ENCODE measurements around the gene COX14. TPM values are rescaled to one million over a fixed set of nuclear protein-coding genes. Genes with fewer than 3 reads are reported as not detected.

The COX14 gene
- total RNA-seq, 5 donors from 2014 or later (not counting 1 experiment from before 2014, with no cell fraction given): 38.0 to 49.9 (median 43.9) TPM

- peaks cover 6 to 36% of the 10 kb centered on the region in 2 donors for H3K36me3 ChIP-seq (ENCODE audit: control insufficient read depth in 2 of 2, extremely low read depth in 1 of 2, insufficient read depth in 1 of 2, low read length in 1 of 2)
- peak in 1 of 35 experiments; percentile 30 for DNase-seq
- peaks cover 10 to 17% of the 10 kb centered on the region in 2 experiments for H3K4me1 ChIP-seq (ENCODE audit: control insufficient read depth in 1 of 2, extremely low read depth in 1 of 2, insufficient read depth in 2 of 2, low read length in 2 of 2)
- peak overlapping the region; percentile 95 for H3K27ac ChIP-seq (ENCODE audit: low read length)
- WGBS (ENCODE audit: insufficient coverage): 100% methylated on average over 5 of the region's 5 CpGs
- no peaks in the 10 kb centered on the region for H3K9me3 ChIP-seq
- H3K4me3 ChIP-seq (ENCODE audit: control insufficient read depth in 1 of 2, extremely low read depth in 1 of 2, low read length in 1 of 2): no peak overlapping the region
- H3K4me3 Mint-ChIP-seq: peak overlapping the region; percentile 87 to 93 (median 87)
- POLR2A ChIA-PET: interaction anchor here in 1 of 2 donors (0.5 kb wide), 1 partner anchor 29 kb away, joined by 5 read pairs; no protein-coding TSS in a partner anchor
- H3K36me3 Mint-ChIP-seq: peaks cover 28% of the 10 kb centered on the region
- no peaks in the 10 kb centered on the region for H3K27me3 Mint-ChIP-seq
- peak overlapping the region; percentile 93 to 94 for H3K27ac Mint-ChIP-seq
- H3K4me1 Mint-ChIP-seq: peaks cover 40 to 44% (median 40%) of the 10 kb centered on the region in 3 donors
- no peak for ATAC-seq (replicated peaks in 1 of 4)
- H3K27me3 ChIP-seq (replicated peaks in 1 of 2; ENCODE audit: control insufficient read depth in 2 of 2, extremely low read depth in 1 of 2, insufficient read depth in 2 of 2, low read length in 1 of 2): no peaks in the 10 kb centered on the region
- no peaks in the 10 kb centered on the region for H3K9me3 Mint-ChIP-seq
- CTCF ChIA-PET: interaction anchor here (0.5 to 6.9 kb wide), 6 partner anchors 11 to 124 kb away, joined by 3 to 94 read pairs (median 8); partner anchors contain the start of gene COX14 (in 1 of the 2)
Observed at GRCh38 chr12:50086148-50086547, 25.9 kb upstream of the COX14 start.

GRCh38 chr12:50087151-50087550 lies 24.9 kb upstream of the COX14 start:
- no peaks in the 10 kb centered on the region for H3K9me3 Mint-ChIP-seq
- peak overlapping the region in 1 of 3 donors; percentile 34 for H3K4me3 Mint-ChIP-seq
- peaks cover 40 to 44% (median 40%) of the 10 kb centered on the region in 3 donors for H3K4me1 Mint-ChIP-seq
- no peak for DNase-seq
- POLR2A ChIA-PET: interaction anchor here in 1 of 2 donors (0.6 kb wide), 1 partner anchor 31 kb away, joined by 5 read pairs; no protein-coding TSS in a partner anchor
- no peaks in the 10 kb centered on the region for H3K27me3 ChIP-seq (replicated peaks in 1 of 2; ENCODE audit: control insufficient read depth in 2 of 2, extremely low read depth in 1 of 2, insufficient read depth in 2 of 2, low read length in 1 of 2)
- H3K27me3 Mint-ChIP-seq: no peaks in the 10 kb centered on the region
- no peak overlapping the region for H3K27ac ChIP-seq (ENCODE audit: low read length)
- H3K36me3 Mint-ChIP-seq: peaks cover 32% of the 10 kb centered on the region
- CTCF ChIA-PET: interaction anchor here (0.8 to 6.9 kb wide), 4 partner anchors 16 to 62 kb away, joined by 4 to 94 read pairs (median 6); partner anchors contain the start of genes COX14 (in 1 of the 2) and RACGAP1 (in 1 of the 2)
- WGBS (ENCODE audit: insufficient coverage): 98% methylated on average over 8 of the region's 9 CpGs
- no peaks in the 10 kb centered on the region for H3K9me3 ChIP-seq
- peaks cover 10 to 17% of the 10 kb centered on the region in 2 experiments for H3K4me1 ChIP-seq (ENCODE audit: control insufficient read depth in 1 of 2, extremely low read depth in 1 of 2, insufficient read depth in 2 of 2, low read length in 2 of 2)
- H3K4me3 ChIP-seq (ENCODE audit: control insufficient read depth in 1 of 2, extremely low read depth in 1 of 2, low read length in 1 of 2): no peak overlapping the region
- H3K27ac Mint-ChIP-seq: no peak overlapping the region
- peaks cover 10 to 45% of the 10 kb centered on the region in 2 donors for H3K36me3 ChIP-seq (ENCODE audit: control insufficient read depth in 2 of 2, extremely low read depth in 1 of 2, insufficient read depth in 1 of 2, low read length in 1 of 2)
- ATAC-seq (replicated peaks in 1 of 4): no peak

DNA sequence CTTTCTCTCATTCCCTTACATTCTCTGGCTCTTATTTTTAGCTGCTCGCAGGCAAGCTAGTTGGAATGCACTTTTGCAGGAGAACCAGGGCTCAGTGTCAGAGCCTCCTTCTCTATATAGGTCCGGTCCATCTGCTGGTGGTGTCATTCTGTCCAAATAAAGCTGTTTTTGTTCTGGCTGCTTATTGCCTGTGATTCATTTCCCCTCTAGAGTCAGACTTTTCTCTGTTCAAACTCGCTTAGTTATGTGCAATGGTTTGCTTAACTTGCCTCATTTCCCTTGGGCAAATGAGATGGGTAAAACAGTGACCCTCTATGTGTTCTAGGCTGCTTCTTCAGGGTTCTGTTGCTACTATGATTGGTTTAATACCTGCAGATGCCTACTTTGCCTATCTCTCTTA lies 24.0 kb upstream of the COX14 start:
- Mint-ChIP-seq H3K36me3 (peaks cover 32% of the 10 kb centered on the region), H3K4me1 (peaks cover 40 to 44% (median 40%) of the 10 kb centered on the region in 3 donors), H3K4me3 (no peak overlapping the region), H3K27ac (peak overlapping the region; percentile 11 to 50), H3K27me3 (no peaks in the 10 kb centered on the region), H3K9me3 (no peaks in the 10 kb centered on the region)
- no peaks in the 10 kb centered on the region for H3K27me3 ChIP-seq (replicated peaks in 1 of 2; ENCODE audit: control insufficient read depth in 2 of 2, extremely low read depth in 1 of 2, insufficient read depth in 2 of 2, low read length in 1 of 2)
- ATAC-seq (replicated peaks in 1 of 4) (no peak), DNase-seq (no peak)
- H3K4me3 ChIP-seq (ENCODE audit: control insufficient read depth in 1 of 2, extremely low read depth in 1 of 2, low read length in 1 of 2): no peak overlapping the region
- POLR2A ChIA-PET: interaction anchor here in 1 of 2 donors (0.6 kb wide), 1 partner anchor 30 kb away, joined by 5 read pairs; no protein-coding TSS in a partner anchor
- H3K4me1 ChIP-seq (ENCODE audit: control insufficient read depth in 1 of 2, extremely low read depth in 1 of 2, insufficient read depth in 2 of 2, low read length in 2 of 2): peaks cover 10 to 17% of the 10 kb centered on the region in 2 experiments
- peaks cover 10 to 52% of the 10 kb centered on the region in 2 donors for H3K36me3 ChIP-seq (ENCODE audit: control insufficient read depth in 2 of 2, extremely low read depth in 1 of 2, insufficient read depth in 1 of 2, low read length in 1 of 2)
- H3K27ac ChIP-seq (ENCODE audit: low read length): no peak overlapping the region
- CTCF ChIA-PET: interaction anchor here (0.5 to 6.9 kb wide), 6 partner anchors 16 to 923 kb away, joined by 3 to 94 read pairs (median 4); partner anchors contain the start of genes COX14 (in 1 of the 2), GPD1 (in 1 of the 2) and RACGAP1 (in 1 of the 2)
- 90% methylated on average over 3 of the region's 3 CpGs for WGBS (ENCODE audit: insufficient coverage)
- no peaks in the 10 kb centered on the region for H3K9me3 ChIP-seq

DNA sequence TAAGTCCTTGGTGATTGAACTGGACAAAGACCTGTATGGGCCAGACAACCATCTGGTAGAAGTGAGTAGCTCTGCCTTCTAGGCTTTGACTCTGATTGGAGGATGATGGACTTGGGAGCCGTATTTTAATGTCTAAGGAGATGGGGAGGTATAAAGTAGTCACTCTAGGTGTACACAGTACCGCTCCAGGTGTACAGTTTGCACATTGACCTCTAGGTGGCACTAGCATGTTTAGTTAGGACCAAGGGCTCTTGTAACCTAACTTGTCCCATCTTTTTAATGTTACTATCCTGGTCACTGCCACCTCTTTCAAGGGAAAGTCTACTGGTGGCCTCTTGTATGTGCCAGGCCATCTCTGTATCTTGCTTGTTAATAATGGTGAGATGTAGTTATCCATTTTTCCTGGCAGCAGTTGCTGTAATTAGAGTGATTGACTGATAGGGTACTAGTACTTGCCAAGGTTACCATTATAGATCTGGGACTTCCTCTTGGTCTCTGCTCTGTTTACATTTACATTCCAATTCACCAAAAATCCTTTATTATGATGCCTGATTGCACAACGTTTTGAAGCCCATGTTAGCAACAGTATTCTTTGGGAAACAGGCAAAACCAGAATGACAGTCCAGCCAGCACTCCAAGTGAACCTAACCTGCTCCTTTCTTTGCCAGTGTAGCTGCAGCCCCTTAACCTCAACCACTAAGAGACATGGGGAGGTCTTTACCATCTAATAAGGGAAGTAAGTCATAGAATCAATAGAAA lies 23.3 kb upstream of the COX14 start:
- 5% methylated on average over 3 of the region's 3 CpGs for WGBS (ENCODE audit: insufficient coverage)
- Histone ChIP-seq H3K27me3 (replicated peaks in 1 of 2; ENCODE audit: control insufficient read depth in 2 of 2, extremely low read depth in 1 of 2, insufficient read depth in 2 of 2, low read length in 1 of 2) (no peaks in the 10 kb centered on the region), H3K36me3 (ENCODE audit: control insufficient read depth in 2 of 2, extremely low read depth in 1 of 2, insufficient read depth in 1 of 2, low read length in 1 of 2) (peaks cover 10 to 59% of the 10 kb centered on the region in 2 donors), H3K4me1 (ENCODE audit: control insufficient read depth in 1 of 2, extremely low read depth in 1 of 2, insufficient read depth in 2 of 2, low read length in 2 of 2) (peaks cover 10 to 15% of the 10 kb centered on the region in 2 experiments), H3K9me3 (no peaks in the 10 kb centered on the region), H3K27ac (ENCODE audit: low read length) (no peak overlapping the region), H3K4me3 (ENCODE audit: control insufficient read depth in 1 of 2, extremely low read depth in 1 of 2, low read length in 1 of 2) (no peak overlapping the region)
- Mint-ChIP-seq H3K4me1 (peaks cover 35 to 39% (median 35%) of the 10 kb centered on the region in 3 donors), H3K27ac (peak overlapping the region; percentile 12 to 73), H3K27me3 (no peaks in the 10 kb centered on the region), H3K36me3 (peaks cover 33% of the 10 kb centered on the region), H3K4me3 (no peak overlapping the region), H3K9me3 (no peaks in the 10 kb centered on the region)
- ATAC-seq (replicated peaks in 1 of 4) (peak in 3 of 4 experiments; percentile 23 to 35 (median 26)), DNase-seq (peak in 27 of 35 experiments; percentile 11 to 78 (median 40))
- ChIA-PET POLR2A (interaction anchor here in 1 of 2 donors (0.5 kb wide), 1 partner anchor 76 kb away, joined by 4 read pairs; no protein-coding TSS in a partner anchor), CTCF (interaction anchor here (0.5 to 6.9 kb wide), 9 partner anchors 13 to 922 kb away, joined by 3 to 94 read pairs (median 3); partner anchors contain the start of gene COX14 (in 1 of the 2))

- Histone ChIP-seq H3K4me3 (ENCODE audit: control insufficient read depth in 1 of 2, extremely low read depth in 1 of 2, low read length in 1 of 2) (no peak overlapping the region), H3K27ac (ENCODE audit: low read length) (no peak overlapping the region), H3K27me3 (replicated peaks in 1 of 2; ENCODE audit: control insufficient read depth in 2 of 2, extremely low read depth in 1 of 2, insufficient read depth in 2 of 2, low read length in 1 of 2) (no peaks in the 10 kb centered on the region), H3K9me3 (no peaks in the 10 kb centered on the region), H3K36me3 (ENCODE audit: control insufficient read depth in 2 of 2, extremely low read depth in 1 of 2, insufficient read depth in 1 of 2, low read length in 1 of 2) (peaks cover 10 to 69% of the 10 kb centered on the region in 2 donors), H3K4me1 (ENCODE audit: control insufficient read depth in 1 of 2, extremely low read depth in 1 of 2, insufficient read depth in 2 of 2, low read length in 2 of 2) (peaks cover 7% of the 10 kb centered on the region in 2 experiments)
- H3K27ac Mint-ChIP-seq: no peak overlapping the region
- H3K36me3 Mint-ChIP-seq: peaks cover 35% of the 10 kb centered on the region
- no peak overlapping the region for H3K4me3 Mint-ChIP-seq
- DNase-seq: no peak
- no peak for ATAC-seq (replicated peaks in 1 of 4)
- CTCF ChIA-PET: interaction anchor here (0.5 to 6.9 kb wide), 16 partner anchors 12 to 1115 kb away, joined by 3 to 94 read pairs (median 4); partner anchors contain the start of genes COX14 (in 2 of the 2) and CERS5 (in 1 of the 2)
- peaks cover 33 to 35% (median 33%) of the 10 kb centered on the region in 3 donors for H3K4me1 Mint-ChIP-seq
- no peaks in the 10 kb centered on the region for H3K27me3 Mint-ChIP-seq
- POLR2A ChIA-PET: interaction anchor here in 1 of 2 donors (0.5 kb wide), 1 partner anchor 26 kb away, joined by 4 read pairs; no protein-coding TSS in a partner anchor
- no CpG with 5 or more reads among the region's 7 CpGs for WGBS (ENCODE audit: insufficient coverage)
- no peaks in the 10 kb centered on the region for H3K9me3 Mint-ChIP-seq
Observed at GRCh38 chr12:50089730-50090129, 22.3 kb upstream of the COX14 start.

GRCh38 chr12:50090391-50090790 lies 21.6 kb upstream of the COX14 start:
- Mint-ChIP-seq H3K36me3 (peaks cover 39% of the 10 kb centered on the region), H3K27ac (no peak overlapping the region), H3K27me3 (no peaks in the 10 kb centered on the region), H3K4me1 (peaks cover 29 to 32% (median 31%) of the 10 kb centered on the region in 3 donors), H3K9me3 (no peaks in the 10 kb centered on the region), H3K4me3 (no peak overlapping the region)
- DNase-seq (no peak), ATAC-seq (replicated peaks in 1 of 4) (no peak)
- H3K36me3 ChIP-seq (ENCODE audit: control insufficient read depth in 2 of 2, extremely low read depth in 1 of 2, insufficient read depth in 1 of 2, low read length in 1 of 2): peaks cover 10 to 74% of the 10 kb centered on the region in 2 donors
- no peak overlapping the region for H3K27ac ChIP-seq (ENCODE audit: low read length)
- 100% methylated on average over 1 of the region's 5 CpGs for WGBS (ENCODE audit: insufficient coverage)
- no peaks in the 10 kb centered on the region for H3K27me3 ChIP-seq (replicated peaks in 1 of 2; ENCODE audit: control insufficient read depth in 2 of 2, extremely low read depth in 1 of 2, insufficient read depth in 2 of 2, low read length in 1 of 2)
- CTCF ChIA-PET: interaction anchor here (0.8 to 6.9 kb wide), 7 partner anchors 16 to 512 kb away, joined by 3 to 94 read pairs (median 4); partner anchors contain the start of genes CERS5 (in 1 of the 2) and COX14 (in 1 of the 2)
- H3K4me3 ChIP-seq (ENCODE audit: control insufficient read depth in 1 of 2, extremely low read depth in 1 of 2, low read length in 1 of 2): no peak overlapping the region
- POLR2A ChIA-PET: interaction anchor here in 1 of 2 donors (0.6 kb wide), 2 partner anchors 44 to 241 kb away, joined by 3 read pairs; no protein-coding TSS in a partner anchor
- no peaks in the 10 kb centered on the region for H3K9me3 ChIP-seq
- H3K4me1 ChIP-seq (ENCODE audit: control insufficient read depth in 1 of 2, extremely low read depth in 1 of 2, insufficient read depth in 2 of 2, low read length in 2 of 2): peaks cover 7% of the 10 kb centered on the region in 2 experiments
